ENCODE data around the gene CACNA2D1.

Gene CACNA2D1

GRCh38 chr7:82423446-82423845 lies 20.1 kb downstream of the CACNA2D1 start:
- H3K9me3 Mint-ChIP-seq, result peaks cover 1% of the 10 kb centered on the region
- ATAC-seq (ENCODE audit: low read depth) (no peak), DNase-seq (ENCODE audit: low spot score in 2 of 2) (no peak)
- no peak overlapping the region for H3K27ac Mint-ChIP-seq
- no peaks in the 10 kb centered on the region for H3K27me3 Mint-ChIP-seq
- no peaks in the 10 kb centered on the region for H3K36me3 Mint-ChIP-seq
- H3K4me1 Mint-ChIP-seq, result no peaks in the 10 kb centered on the region
- H3K4me3 Mint-ChIP-seq, result no peak overlapping the region

- Mint-ChIP-seq H3K4me1 (no peaks in the 10 kb centered on the region), H3K27ac (no peak overlapping the region), H3K4me3 (no peak overlapping the region), H3K9me3 (peaks cover 2% of the 10 kb centered on the region), H3K27me3 (no peaks in the 10 kb centered on the region), H3K36me3 (no peaks in the 10 kb centered on the region)
- DNase-seq (ENCODE audit: low spot score in 2 of 2) (no peak), ATAC-seq (ENCODE audit: low read depth) (no peak)
Observed at GRCh38 chr7:82419200-82419599, 24.4 kb downstream of the CACNA2D1 start.

- Mint-ChIP-seq H3K4me3 (no peak overlapping the region), H3K27me3 (no peaks in the 10 kb centered on the region), H3K27ac (no peak overlapping the region), H3K4me1 (no peaks in the 10 kb centered on the region), H3K9me3 (peaks cover 2% of the 10 kb centered on the region), H3K36me3 (no peaks in the 10 kb centered on the region)
- ATAC-seq (ENCODE audit: low read depth), result no peak
- DNase-seq (ENCODE audit: low spot score in 2 of 2), result no peak
Observed at GRCh38 chr7:82417898-82418297, 25.7 kb downstream of the CACNA2D1 start.

- no peak for DNase-seq (ENCODE audit: low spot score in 2 of 2)
- no peaks in the 10 kb centered on the region for H3K4me1 Mint-ChIP-seq
- H3K27ac Mint-ChIP-seq, result no peak overlapping the region
- no peaks in the 10 kb centered on the region for H3K36me3 Mint-ChIP-seq
- peaks cover 2% of the 10 kb centered on the region for H3K9me3 Mint-ChIP-seq
- no peak overlapping the region for H3K4me3 Mint-ChIP-seq
- no peaks in the 10 kb centered on the region for H3K27me3 Mint-ChIP-seq
- ATAC-seq (ENCODE audit: low read depth), result no peak
Observed at GRCh38 chr7:82416402-82416801, 27.2 kb downstream of the CACNA2D1 start.

GRCh38 chr7:82414389-82414788 lies 29.2 kb downstream of the CACNA2D1 start:
- Mint-ChIP-seq H3K27me3 (no peaks in the 10 kb centered on the region), H3K9me3 (peaks cover 2% of the 10 kb centered on the region), H3K27ac (no peak overlapping the region), H3K36me3 (no peaks in the 10 kb centered on the region), H3K4me1 (no peaks in the 10 kb centered on the region), H3K4me3 (no peak overlapping the region)
- DNase-seq (ENCODE audit: low spot score in 2 of 2) (no peak), ATAC-seq (ENCODE audit: low read depth) (no peak)

- no peak for ATAC-seq (ENCODE audit: low read depth)
- no peaks in the 10 kb centered on the region for H3K27me3 Mint-ChIP-seq
- H3K36me3 Mint-ChIP-seq, result no peaks in the 10 kb centered on the region
- peaks cover 2% of the 10 kb centered on the region for H3K9me3 Mint-ChIP-seq
- no peaks in the 10 kb centered on the region for H3K4me1 Mint-ChIP-seq
- H3K27ac Mint-ChIP-seq, result no peak overlapping the region
- H3K4me3 Mint-ChIP-seq, result no peak overlapping the region
- DNase-seq (ENCODE audit: low spot score in 2 of 2), result no peak
Observed at GRCh38 chr7:82413237-82413636, 30.3 kb downstream of the CACNA2D1 start.

- no peak overlapping the region for H3K4me3 Mint-ChIP-seq
- no peak for DNase-seq (ENCODE audit: low spot score in 2 of 2)
- no peaks in the 10 kb centered on the region for H3K27me3 Mint-ChIP-seq
- no peak overlapping the region for H3K27ac Mint-ChIP-seq
- no peaks in the 10 kb centered on the region for H3K9me3 Mint-ChIP-seq
- H3K4me1 Mint-ChIP-seq, result no peaks in the 10 kb centered on the region
- H3K36me3 Mint-ChIP-seq, result no peaks in the 10 kb centered on the region
- no peak for ATAC-seq (ENCODE audit: low read depth)
Observed at GRCh38 chr7:82411732-82412131, 31.8 kb downstream of the CACNA2D1 start.

GRCh38 chr7:82410461-82410860 lies 33.1 kb downstream of the CACNA2D1 start:
- H3K36me3 Mint-ChIP-seq, result no peaks in the 10 kb centered on the region
- H3K4me1 Mint-ChIP-seq, result no peaks in the 10 kb centered on the region
- H3K27ac Mint-ChIP-seq, result no peak overlapping the region
- no peak overlapping the region for H3K4me3 Mint-ChIP-seq
- DNase-seq (ENCODE audit: low spot score in 2 of 2), result no peak
- no peaks in the 10 kb centered on the region for H3K27me3 Mint-ChIP-seq
- H3K9me3 Mint-ChIP-seq, result no peaks in the 10 kb centered on the region
- no peak for ATAC-seq (ENCODE audit: low read depth)

- H3K4me3 Mint-ChIP-seq, result no peak overlapping the region
Observed at GRCh38 chr7:82406937-82407336, 36.6 kb downstream of the CACNA2D1 start.

GRCh38 chr7:82405301-82405700 lies 38.3 kb downstream of the CACNA2D1 start:
- H3K4me1 Mint-ChIP-seq, result no peaks in the 10 kb centered on the region
- no peak overlapping the region for H3K27ac Mint-ChIP-seq
- DNase-seq (ENCODE audit: low spot score in 2 of 2) (no peak), ATAC-seq (ENCODE audit: low read depth) (no peak)
- no peak overlapping the region for H3K4me3 Mint-ChIP-seq
- H3K36me3 Mint-ChIP-seq, result no peaks in the 10 kb centered on the region
- peaks cover 2% of the 10 kb centered on the region for H3K9me3 Mint-ChIP-seq
- H3K27me3 Mint-ChIP-seq, result no peaks in the 10 kb centered on the region

More at GRCh38 chr7:82406937-82407336, 36.6 kb downstream of the CACNA2D1 start:
- H3K27me3 Mint-ChIP-seq, result no peaks in the 10 kb centered on the region
- DNase-seq (ENCODE audit: low spot score in 2 of 2) (no peak), ATAC-seq (ENCODE audit: low read depth) (no peak)
- H3K36me3 Mint-ChIP-seq, result no peaks in the 10 kb centered on the region
- H3K9me3 Mint-ChIP-seq, result peaks cover under 1% of the 10 kb centered on the region
- no peaks in the 10 kb centered on the region for H3K4me1 Mint-ChIP-seq
- H3K27ac Mint-ChIP-seq, result no peak overlapping the region

GRCh38 chr7:82404652-82405051 lies 38.9 kb downstream of the CACNA2D1 start:
- Mint-ChIP-seq H3K27me3 (no peaks in the 10 kb centered on the region), H3K4me3 (no peak overlapping the region), H3K4me1 (no peaks in the 10 kb centered on the region), H3K27ac (no peak overlapping the region), H3K9me3 (peaks cover 3% of the 10 kb centered on the region), H3K36me3 (no peaks in the 10 kb centered on the region)
- DNase-seq (ENCODE audit: low spot score in 2 of 2) (no peak), ATAC-seq (ENCODE audit: low read depth) (no peak)

- Mint-ChIP-seq H3K4me1 (no peaks in the 10 kb centered on the region), H3K27me3 (no peaks in the 10 kb centered on the region), H3K27ac (no peak overlapping the region), H3K36me3 (no peaks in the 10 kb centered on the region), H3K4me3 (no peak overlapping the region), H3K9me3 (peaks cover 5% of the 10 kb centered on the region)
- no peak for DNase-seq (ENCODE audit: low spot score in 2 of 2)
- ATAC-seq (ENCODE audit: low read depth), result no peak
Observed at GRCh38 chr7:82404094-82404493, 39.5 kb downstream of the CACNA2D1 start.

GRCh38 chr7:82397879-82398524 lies 45.6 kb downstream of the CACNA2D1 start:
- Mint-ChIP-seq H3K36me3 (no peaks in the 10 kb centered on the region), H3K27me3 (no peaks in the 10 kb centered on the region), H3K4me3 (no peak overlapping the region), H3K4me1 (no peaks in the 10 kb centered on the region), H3K9me3 (peaks cover 7% of the 10 kb centered on the region), H3K27ac (no peak overlapping the region)
- DNase-seq (ENCODE audit: low spot score in 2 of 2), result no peak
- no peak for ATAC-seq (ENCODE audit: low read depth)

GRCh38 chr7:82396343-82396742 lies 47.2 kb downstream of the CACNA2D1 start:
- no peak for ATAC-seq (ENCODE audit: low read depth)
- Mint-ChIP-seq H3K4me3 (no peak overlapping the region), H3K9me3 (peaks cover 7% of the 10 kb centered on the region), H3K27ac (no peak overlapping the region), H3K27me3 (no peaks in the 10 kb centered on the region), H3K36me3 (no peaks in the 10 kb centered on the region), H3K4me1 (no peaks in the 10 kb centered on the region)
- no peak for DNase-seq (ENCODE audit: low spot score in 2 of 2)

- DNase-seq (ENCODE audit: low spot score in 2 of 2), result no peak
- Mint-ChIP-seq H3K27ac (no peak overlapping the region), H3K9me3 (peaks cover 7% of the 10 kb centered on the region), H3K27me3 (no peaks in the 10 kb centered on the region), H3K4me1 (no peaks in the 10 kb centered on the region), H3K4me3 (no peak overlapping the region), H3K36me3 (no peaks in the 10 kb centered on the region)
- no peak for ATAC-seq (ENCODE audit: low read depth)
Observed at GRCh38 chr7:82395147-82395546, 48.4 kb downstream of the CACNA2D1 start.
